CD4-positive, alpha-beta T cell (primary cell): ENCODE results near the gene MADCAM1. TPM values are rescaled to one million over a fixed set of nuclear protein-coding genes. Genes with fewer than 3 reads are reported as not detected.

Experiments used
- ATAC-seq: fragments of 200-7000 bp; cut with Tn5 transposase; one replicate; pipeline ENCODE4 v1.10.0; 2022; ENCODE audit warnings: mild to moderate bottlenecking; ENCODE audit not compliant: poor library complexity
- CTCF ChIA-PET: fragments of 350-600 bp; sonication (Branson Sonifier 250); formaldehyde crosslinking; loops from one replicate; lab custom pipeline; 2021; ENCODE audit warnings: antibody characterized with exemption, inconsistent platforms; lab: Charles Lee
- POLR2A ChIA-PET: fragments of 350-600 bp; sonication (Branson Sonifier 250); formaldehyde crosslinking; loops from one replicate; lab custom pipeline; 2021; ENCODE audit warnings: antibody characterized with exemption, inconsistent platforms; lab: Charles Lee
- DNase-seq, 14 experiments: peaks; one replicate each; pipeline ENCODE4 v3.0.0-alpha.2; 2013 to 2020; ENCODE audit warnings: mixed read lengths in 2 of 14
- H3K27ac ChIP-seq, 2 donors: one replicate each; pipeline versions ENCODE4 v1.5.1 to v1.7.0; 2013; ENCODE audit warnings: low read length in 2 of 2, low read depth in 1 of 2, mild to moderate bottlenecking in 1 of 2
- H3K27me3 ChIP-seq, 2 experiments: 1 replicate in 1 of 2; 2 replicates in 1 of 2; pipeline versions ENCODE4 v1.6.1 to v1.7.0; 2013; ENCODE audit warnings: low read length in 2 of 2, control low read depth in 1 of 2, mild to moderate bottlenecking in 1 of 2, moderate library complexity in 1 of 2; ENCODE audit not compliant: insufficient read depth in 2 of 2, control insufficient read depth in 1 of 2
- H3K36me3 ChIP-seq: one replicate; pipeline ENCODE4 v1.6.1; 2013; ENCODE audit warnings: low read length, control low read depth; ENCODE audit not compliant: insufficient read depth
- H3K4me1 ChIP-seq: one replicate; pipeline ENCODE4 v1.6.1; 2013; ENCODE audit warnings: low read length, control low read depth; ENCODE audit not compliant: insufficient read depth
- H3K4me3 ChIP-seq: one replicate; pipeline ENCODE4 v1.5.1; 2013; ENCODE audit warnings: mild to moderate bottlenecking, low read length, moderate library complexity
- H3K9me3 ChIP-seq, 2 experiments: 1 replicate in 1 of 2; 2 replicates in 1 of 2; pipeline versions ENCODE4 v1.6.1 to v1.7.0; 2013; ENCODE audit warnings: low read length in 2 of 2, mild to moderate bottlenecking in 2 of 2, control low read depth in 1 of 2, moderate library complexity in 1 of 2; ENCODE audit not compliant: control insufficient read depth in 1 of 2, insufficient read depth in 1 of 2
- H3K27ac Mint-ChIP-seq: one replicate; pipeline ENCODE4 v1.8.0; 2020; ENCODE audit warnings: mixed read lengths
- H3K27me3 Mint-ChIP-seq: one replicate; pipeline ENCODE4 v1.8.0; 2021; ENCODE audit warnings: mixed read lengths
- H3K36me3 Mint-ChIP-seq: one replicate; pipeline ENCODE4 v1.8.0; 2021; ENCODE audit warnings: low read depth, mixed read lengths
- H3K4me1 Mint-ChIP-seq: one replicate; pipeline ENCODE4 v1.8.0; 2021; ENCODE audit warnings: low read depth, mixed read lengths
- H3K4me3 Mint-ChIP-seq: one replicate; pipeline ENCODE4 v1.8.0; 2020; ENCODE audit warnings: mild to moderate bottlenecking, mixed read lengths
- H3K9me3 Mint-ChIP-seq: one replicate; pipeline ENCODE4 v1.8.0; 2020; ENCODE audit warnings: mixed read lengths
- CTCF ChIP-seq: fragments of 200-600 bp; IDR thresholded peaks from one replicate; pipeline ENCODE4 v1.8.0; 2022; ENCODE audit warnings: antibody characterized with exemption, mild to moderate bottlenecking
- intact Hi-C, 2 experiments: fragments of 100-400 bp; cut with DNase I in 1 of 2; cut with micrococcal nuclease in 1 of 2; formaldehyde crosslinking; loops; one replicate each; pipeline versions ENCODE4 v1.15.1 to v1.9.0; 2023 to 2025; cut with DNase I, micrococcal nuclease
- total RNA-seq, 174 experiments: library from RNA in 2 of 174; stranded (reverse) in 2 of 174; gene quantifications; one replicate each; pipeline ENCODE4 v1.2.3 and lab custom pipeline; 2021 to 2026

MADCAM1 gene
- total RNA-seq, 2 experiments from 2014 or later = 0.20 to 0.91 TPM

GRCh38 chr19:485077-485476 lies 11.2 kb upstream of the MADCAM1 start:
- CTCF ChIA-PET = no interaction called here

GRCh38 chr19:485583-486236 lies 10.6 kb upstream of the MADCAM1 start:
- peaks cover 16% of the 10 kb centered on the region for H3K27me3 Mint-ChIP-seq
- Histone ChIP-seq H3K4me3 (no peak overlapping the region), H3K4me1 (peaks cover 15% of the 10 kb centered on the region), H3K36me3 (no peaks in the 10 kb centered on the region), H3K27me3 (peaks cover 10 to 11% of the 10 kb centered on the region in 2 experiments), H3K9me3 (peaks cover 5 to 23% of the 10 kb centered on the region in 2 experiments), H3K27ac (no peak overlapping the region)
- DNase-seq = no peak
- ChIA-PET CTCF (interaction anchor here (4.1 kb wide), 1 partner anchor 25 kb away, joined by 29 read pairs; no protein-coding TSS in a partner anchor), POLR2A (no interaction called here)
- intact Hi-C loops = loop anchor here in 1 of 2 experiments (5.0 kb wide), 1 partner anchor 143 kb away; the partner anchor contains the start of gene MIER2
- peak overlapping the region; percentile 60 for H3K4me3 Mint-ChIP-seq
- peak overlapping the region; percentile 33 for H3K27ac Mint-ChIP-seq
- H3K9me3 Mint-ChIP-seq = no peaks in the 10 kb centered on the region
- H3K36me3 Mint-ChIP-seq = no peaks in the 10 kb centered on the region
- no peaks in the 10 kb centered on the region for H3K4me1 Mint-ChIP-seq
- TF ChIP-seq CTCF = no peak
- ATAC-seq = no peak

More at GRCh38 chr19:485077-485476, 11.2 kb upstream of the MADCAM1 start:
- Histone ChIP-seq H3K36me3 (no peaks in the 10 kb centered on the region), H3K27me3 (peaks cover 10 to 11% of the 10 kb centered on the region in 2 experiments), H3K4me1 (peaks cover 15% of the 10 kb centered on the region), H3K27ac (no peak overlapping the region), H3K9me3 (peaks cover 5 to 28% of the 10 kb centered on the region in 2 experiments), H3K4me3 (no peak overlapping the region)
- no peak for TF ChIP-seq CTCF
- intact Hi-C loops = loop anchor here in 1 of 2 experiments (5.0 kb wide), 1 partner anchor 143 kb away; the partner anchor contains the start of gene MIER2
- Mint-ChIP-seq H3K27ac (no peak overlapping the region), H3K4me3 (no peak overlapping the region), H3K27me3 (peaks cover 20% of the 10 kb centered on the region), H3K36me3 (peaks cover 6% of the 10 kb centered on the region), H3K9me3 (no peaks in the 10 kb centered on the region), H3K4me1 (peaks cover 5% of the 10 kb centered on the region)
- POLR2A ChIA-PET = no interaction called here
- no peak for DNase-seq
- ATAC-seq = no peak

- Mint-ChIP-seq H3K9me3 (no peaks in the 10 kb centered on the region), H3K4me1 (no peaks in the 10 kb centered on the region), H3K4me3 (peak overlapping the region; percentile 69), H3K27me3 (peaks cover 16% of the 10 kb centered on the region), H3K36me3 (no peaks in the 10 kb centered on the region), H3K27ac (peak overlapping the region; percentile 42)
- peaks cover 15% of the 10 kb centered on the region for H3K4me1 ChIP-seq
- ChIA-PET CTCF (interaction anchor here (1.2 to 4.1 kb wide), 3 partner anchors 9 to 22 kb away, joined by 3 to 29 read pairs (median 25); no protein-coding TSS in a partner anchor), POLR2A (interaction anchor here (0.9 to 1.4 kb wide), 5 partner anchors 9 to 145 kb away, joined by 3 to 34 read pairs (median 7); partner anchors contain the start of genes POLRMT and TPGS1)
- peak; percentile 96 for ATAC-seq
- peak overlapping the region; percentile 65 for H3K4me3 ChIP-seq
- peaks cover 0 to 21% of the 10 kb centered on the region in 2 experiments for H3K9me3 ChIP-seq
- peaks cover 8 to 11% of the 10 kb centered on the region in 2 experiments for H3K27me3 ChIP-seq
- intact Hi-C loops = loop anchor here (1.0 to 5.0 kb wide), 3 partner anchors 18 to 146 kb away; partner anchors contain the start of genes MIER2 (in 1 of the 2) and TPGS1 (in 1 of the 2)
- peak; percentile 85 to 97 (median 92) for DNase-seq
- peak overlapping the region; percentile 74 to 79 for H3K27ac ChIP-seq
- H3K36me3 ChIP-seq = no peaks in the 10 kb centered on the region
- TF ChIP-seq CTCF = no peak
Measured at GRCh38 chr19:488505-489417, 7.5 kb upstream of the MADCAM1 start.
